Naive B cell (primary cell): ENCODE data around the gene FMNL2. TPM values are rescaled to one million over a fixed set of nuclear protein-coding genes. Genes with fewer than 3 reads are reported as not detected.
A peak's percentile ranks its signal among the peaks of the same experiment; 100 is the strongest.

ENCODE experiments used
- ATAC-seq, 2 donors: fragments of 150-1000 bp; cut with Tn5 transposase; 2 replicates each; pipeline ENCODE4 v1.10.0; 2021; ENCODE audit warnings: low read depth in 2 of 2, mild to moderate bottlenecking in 2 of 2, moderate library complexity in 2 of 2
- DNase-seq: peaks from one replicate; pipeline ENCODE4 v3.0.0; 2022
- H3K27ac Mint-ChIP-seq, 6 donors: one replicate each; pipeline ENCODE4 v1.8.0; 2020 to 2022; ENCODE audit warnings: mild to moderate bottlenecking in 6 of 6, mixed read lengths in 6 of 6, moderate library complexity in 5 of 6, inconsistent platforms in 2 of 6
- H3K27me3 Mint-ChIP-seq, 3 donors: one replicate each; pipeline ENCODE4 v1.8.0; 2021 to 2022; ENCODE audit warnings: mixed read lengths in 3 of 3, mild to moderate bottlenecking in 1 of 3
- H3K36me3 Mint-ChIP-seq, 2 donors: one replicate each; pipeline ENCODE4 v1.8.0; 2020 to 2022; ENCODE audit warnings: mixed read lengths in 2 of 2, inconsistent platforms in 1 of 2, mild to moderate bottlenecking in 1 of 2
- H3K4me1 Mint-ChIP-seq, 3 donors: one replicate each; pipeline ENCODE4 v1.8.0; 2020 to 2022; ENCODE audit warnings: mixed read lengths in 3 of 3, inconsistent platforms in 1 of 3, mild to moderate bottlenecking in 1 of 3, moderate library complexity in 1 of 3
- H3K4me3 Mint-ChIP-seq, 8 donors: one replicate each; pipeline ENCODE4 v1.8.0; 2020 to 2022; ENCODE audit warnings: mild to moderate bottlenecking in 8 of 8, mixed read lengths in 8 of 8, moderate library complexity in 8 of 8, inconsistent platforms in 2 of 8
- H3K9me3 Mint-ChIP-seq, 7 donors: one replicate each; pipeline ENCODE4 v1.8.0; 2020 to 2022; ENCODE audit warnings: mixed read lengths in 7 of 7, mild to moderate bottlenecking in 5 of 7, inconsistent platforms in 2 of 7, moderate library complexity in 1 of 7
- polyA plus RNA-seq, 6 donors: library from polyadenylated mRNA; unstranded; fragments of 300-500 nt; fragmentation: Illumina TruSeq; gene quantifications; one replicate each; pipeline ENCODE4 v1.2.3, GENCODE V29; 2021; ENCODE audit warnings: low read depth in 6 of 6

FMNL2 gene
- polyA plus RNA-seq, 6 donors from 2014 or later = 0.08 to 1.4 (median 0.61) TPM

DNA sequence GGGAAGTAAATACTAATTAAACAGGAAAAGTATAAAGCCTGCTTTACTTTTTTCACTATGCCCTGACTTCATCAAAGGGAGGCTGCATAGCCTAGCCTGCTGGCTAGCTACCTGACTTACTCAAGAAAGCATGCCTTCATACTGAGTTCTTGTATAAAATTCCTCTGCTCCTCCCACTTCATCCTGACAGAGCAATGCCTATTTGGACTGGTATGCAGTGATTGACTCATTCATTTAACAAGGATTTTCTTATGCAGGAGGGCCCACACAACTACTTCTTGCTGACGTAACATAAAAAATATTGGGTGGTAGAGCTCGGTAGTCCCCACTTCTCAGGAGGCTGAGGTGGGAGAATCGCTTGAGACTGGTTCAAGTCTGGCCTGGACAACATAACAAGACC lies 311.8 kb downstream of the FMNL2 start:
- no peaks in the 10 kb centered on the region for H3K9me3 Mint-ChIP-seq
- no peaks in the 10 kb centered on the region for H3K4me1 Mint-ChIP-seq
- H3K36me3 Mint-ChIP-seq = no peaks in the 10 kb centered on the region
- peak overlapping the region in 3 of 6 donors; percentile 3 to 81 (median 77) for H3K27ac Mint-ChIP-seq
- ATAC-seq (no peak), DNase-seq (no peak)
- H3K4me3 Mint-ChIP-seq = no peak overlapping the region
- H3K27me3 Mint-ChIP-seq = no peaks in the 10 kb centered on the region

DNA sequence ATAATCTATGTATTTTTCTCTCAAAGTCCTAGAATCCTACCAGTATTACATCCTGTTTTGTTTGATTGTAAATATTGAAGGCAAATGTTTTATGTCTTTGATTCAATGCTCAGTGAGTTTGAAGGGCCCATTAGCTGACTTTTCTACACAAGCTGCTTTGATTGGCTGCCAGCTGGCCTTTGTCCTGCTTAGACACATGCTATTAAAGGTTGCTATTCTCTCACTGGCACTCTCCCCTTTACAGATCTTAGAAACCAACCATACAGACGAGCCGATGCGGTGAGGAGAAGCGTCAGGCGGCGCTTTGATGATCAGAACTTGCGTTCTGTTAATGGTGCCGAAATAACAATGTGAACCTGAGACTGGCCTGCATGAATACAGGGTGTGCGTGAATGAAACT lies 312.6 kb downstream of the FMNL2 start:
- DNase-seq (no peak), ATAC-seq (no peak)
- H3K36me3 Mint-ChIP-seq = no peaks in the 10 kb centered on the region
- no peaks in the 10 kb centered on the region for H3K9me3 Mint-ChIP-seq
- H3K4me3 Mint-ChIP-seq = no peak overlapping the region
- peak overlapping the region in 2 of 6 donors; percentile 3 to 68 for H3K27ac Mint-ChIP-seq
- H3K27me3 Mint-ChIP-seq = no peaks in the 10 kb centered on the region
- no peaks in the 10 kb centered on the region for H3K4me1 Mint-ChIP-seq

GRCh38 chr2:152648336-152648735 lies 313.4 kb downstream of the FMNL2 start:
- no peaks in the 10 kb centered on the region for H3K27me3 Mint-ChIP-seq
- ATAC-seq (peak in 1 of 2 donors; percentile 23), DNase-seq (no peak)
- no peaks in the 10 kb centered on the region for H3K36me3 Mint-ChIP-seq
- no peaks in the 10 kb centered on the region for H3K9me3 Mint-ChIP-seq
- no peak overlapping the region for H3K4me3 Mint-ChIP-seq
- H3K4me1 Mint-ChIP-seq = no peaks in the 10 kb centered on the region
- H3K27ac Mint-ChIP-seq = peak overlapping the region in 1 of 6 donors; percentile 68

- H3K36me3 Mint-ChIP-seq = peaks cover 0 to 5% of the 10 kb centered on the region in 2 donors
- DNase-seq = no peak
Measured at GRCh38 chr2:152649997-152650396, 315.0 kb downstream of the FMNL2 start.

DNA sequence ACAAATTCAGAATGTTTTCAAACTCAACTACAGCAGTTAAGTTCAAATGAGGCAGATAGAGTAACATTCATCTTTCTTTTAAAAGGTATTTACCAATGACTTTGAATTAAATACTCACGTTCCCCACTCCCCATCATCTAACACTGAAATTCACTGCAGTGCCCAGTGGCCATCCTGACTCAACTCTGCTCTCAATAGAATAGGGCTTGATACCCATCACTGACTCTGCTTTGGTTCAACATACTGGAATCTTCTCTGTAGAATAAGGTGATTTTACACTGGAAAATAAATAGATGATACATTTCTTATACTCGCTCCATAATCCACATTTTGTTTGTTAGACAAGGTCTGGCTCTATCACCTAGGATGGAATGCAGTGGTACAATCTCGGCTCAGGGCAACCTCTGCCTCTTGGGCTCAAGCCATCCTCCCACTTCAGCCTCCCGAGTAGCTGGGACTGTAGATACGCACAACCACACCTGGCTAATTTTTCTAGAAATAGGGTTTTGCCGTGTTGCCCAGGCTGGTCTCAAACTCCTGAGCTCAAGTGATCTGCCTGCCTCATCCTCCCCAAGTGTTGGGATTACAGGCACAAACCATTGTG lies 315.9 kb downstream of the FMNL2 start:
- Mint-ChIP-seq H3K4me3 (no peak overlapping the region), H3K4me1 (no peaks in the 10 kb centered on the region), H3K36me3 (peaks cover 0 to 8% of the 10 kb centered on the region in 2 donors), H3K9me3 (no peaks in the 10 kb centered on the region), H3K27me3 (no peaks in the 10 kb centered on the region), H3K27ac (peak overlapping the region in 4 of 6 donors; percentile 21 to 69 (median 56))
- DNase-seq = no peak
- ATAC-seq = no peak

More at GRCh38 chr2:152649997-152650396, 315.0 kb downstream of the FMNL2 start:
- ATAC-seq = no peak
- Mint-ChIP-seq H3K4me1 (no peaks in the 10 kb centered on the region), H3K9me3 (no peaks in the 10 kb centered on the region), H3K27me3 (no peaks in the 10 kb centered on the region), H3K27ac (peak overlapping the region in 1 of 6 donors; percentile 84), H3K4me3 (no peak overlapping the region)

- Mint-ChIP-seq H3K4me1 (no peaks in the 10 kb centered on the region), H3K9me3 (no peaks in the 10 kb centered on the region), H3K4me3 (no peak overlapping the region), H3K27ac (peak overlapping the region in 2 of 6 donors; percentile 18 to 83), H3K36me3 (peaks cover 0 to 10% of the 10 kb centered on the region in 2 donors), H3K27me3 (no peaks in the 10 kb centered on the region)
- ATAC-seq (no peak), DNase-seq (no peak)
Measured at GRCh38 chr2:152651834-152652233, 316.9 kb downstream of the FMNL2 start.

DNA sequence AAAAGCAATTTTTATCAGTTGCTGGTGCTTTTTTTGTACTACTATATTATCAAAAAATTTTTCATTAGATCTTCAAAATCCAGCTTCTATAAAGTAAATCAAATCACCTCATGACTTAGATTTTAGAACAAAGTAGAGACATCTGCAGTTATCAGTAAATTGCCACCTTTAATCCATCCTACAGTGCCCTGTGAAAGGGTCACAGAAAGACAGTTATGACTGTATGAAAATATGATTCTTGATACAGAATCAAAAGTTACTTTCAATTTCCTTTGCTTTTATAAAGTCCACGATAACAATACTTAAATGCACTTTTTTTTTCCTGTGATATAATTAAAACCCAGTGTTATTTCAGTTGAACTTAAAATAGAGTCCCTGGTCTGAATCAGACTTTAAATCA lies 320.9 kb downstream of the FMNL2 start:
- no peaks in the 10 kb centered on the region for H3K27me3 Mint-ChIP-seq
- DNase-seq (no peak), ATAC-seq (no peak)
- no peaks in the 10 kb centered on the region for H3K9me3 Mint-ChIP-seq
- no peak overlapping the region for H3K27ac Mint-ChIP-seq
- H3K4me1 Mint-ChIP-seq = no peaks in the 10 kb centered on the region
- peaks cover 0 to 26% of the 10 kb centered on the region in 2 donors for H3K36me3 Mint-ChIP-seq
- H3K4me3 Mint-ChIP-seq = no peak overlapping the region

DNA sequence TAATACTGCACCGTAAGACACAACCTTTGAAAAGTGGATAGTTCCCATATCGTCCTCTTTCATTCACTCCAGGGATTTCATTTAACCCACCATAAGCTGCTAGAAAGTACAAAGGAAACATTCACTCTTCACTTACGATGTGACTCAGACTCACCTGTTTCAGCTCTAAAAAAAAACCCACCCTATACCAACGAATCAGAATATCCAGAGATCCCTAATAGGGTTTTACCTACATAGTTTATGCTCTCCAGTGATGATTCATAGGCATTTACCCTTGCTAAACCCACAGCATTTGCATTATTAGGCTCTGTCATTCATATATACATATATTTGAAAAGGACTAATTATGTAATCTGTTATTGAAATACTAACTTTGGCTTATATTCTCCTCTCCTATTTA lies 322.1 kb downstream of the FMNL2 start:
- no peak for ATAC-seq
- Mint-ChIP-seq H3K27ac (peak overlapping the region in 2 of 6 donors; percentile 23 to 66), H3K9me3 (no peaks in the 10 kb centered on the region), H3K36me3 (peaks cover 0 to 29% of the 10 kb centered on the region in 2 donors), H3K4me3 (no peak overlapping the region), H3K27me3 (no peaks in the 10 kb centered on the region), H3K4me1 (no peaks in the 10 kb centered on the region)
- DNase-seq = no peak

- ATAC-seq = no peak
Measured at GRCh38 chr2:152658221-152658620, 323.2 kb downstream of the FMNL2 start.

DNA sequence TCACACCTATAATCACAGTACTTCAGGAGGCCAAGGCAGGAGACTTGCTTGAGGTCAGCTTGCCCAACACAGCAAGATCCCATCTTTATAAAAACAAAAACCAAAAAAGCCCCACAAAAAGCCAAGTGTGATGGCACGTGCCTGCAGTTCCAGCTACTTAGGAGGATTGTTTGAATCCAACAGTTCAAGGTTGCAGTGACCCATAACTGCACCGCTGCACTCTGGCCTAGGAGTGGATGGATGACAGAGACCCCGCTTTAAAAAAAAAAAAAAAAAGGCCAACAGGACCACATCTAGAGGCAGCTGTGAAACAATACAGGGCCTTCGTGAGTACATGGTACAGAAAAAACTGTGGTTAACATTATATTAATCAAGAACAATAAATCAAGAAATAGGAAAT lies 326.1 kb downstream of the FMNL2 start:
- ATAC-seq (no peak), DNase-seq (no peak)
- no peak overlapping the region for H3K4me3 Mint-ChIP-seq
- H3K36me3 Mint-ChIP-seq = peaks cover 17 to 26% of the 10 kb centered on the region in 2 donors
- no peak overlapping the region for H3K27ac Mint-ChIP-seq
- no peaks in the 10 kb centered on the region for H3K4me1 Mint-ChIP-seq
- H3K27me3 Mint-ChIP-seq = no peaks in the 10 kb centered on the region
- no peaks in the 10 kb centered on the region for H3K9me3 Mint-ChIP-seq

More at GRCh38 chr2:152658221-152658620, 323.2 kb downstream of the FMNL2 start:
- Mint-ChIP-seq H3K4me1 (no peaks in the 10 kb centered on the region), H3K27me3 (no peaks in the 10 kb centered on the region), H3K27ac (no peak overlapping the region), H3K36me3 (peaks cover 0 to 31% of the 10 kb centered on the region in 2 donors), H3K4me3 (no peak overlapping the region), H3K9me3 (no peaks in the 10 kb centered on the region)
- no peak for DNase-seq

GRCh38 chr2:152664725-152665124 lies 329.8 kb downstream of the FMNL2 start:
- no peaks in the 10 kb centered on the region for H3K9me3 Mint-ChIP-seq
- H3K4me3 Mint-ChIP-seq = no peak overlapping the region
- peak overlapping the region in 1 of 6 donors; percentile 27 for H3K27ac Mint-ChIP-seq
- peaks cover 34 to 35% of the 10 kb centered on the region in 2 donors for H3K36me3 Mint-ChIP-seq
- no peaks in the 10 kb centered on the region for H3K4me1 Mint-ChIP-seq
- no peak for ATAC-seq
- DNase-seq = no peak
- no peaks in the 10 kb centered on the region for H3K27me3 Mint-ChIP-seq

GRCh38 chr2:152674334-152674733 lies 339.4 kb downstream of the FMNL2 start:
- Mint-ChIP-seq H3K27ac (peak overlapping the region in 4 of 6 donors; percentile 18 to 64 (median 42)), H3K4me3 (no peak overlapping the region), H3K4me1 (no peaks in the 10 kb centered on the region), H3K36me3 (peaks cover 9 to 36% of the 10 kb centered on the region in 2 donors), H3K9me3 (no peaks in the 10 kb centered on the region), H3K27me3 (no peaks in the 10 kb centered on the region)
- ATAC-seq = no peak
- no peak for DNase-seq

DNA sequence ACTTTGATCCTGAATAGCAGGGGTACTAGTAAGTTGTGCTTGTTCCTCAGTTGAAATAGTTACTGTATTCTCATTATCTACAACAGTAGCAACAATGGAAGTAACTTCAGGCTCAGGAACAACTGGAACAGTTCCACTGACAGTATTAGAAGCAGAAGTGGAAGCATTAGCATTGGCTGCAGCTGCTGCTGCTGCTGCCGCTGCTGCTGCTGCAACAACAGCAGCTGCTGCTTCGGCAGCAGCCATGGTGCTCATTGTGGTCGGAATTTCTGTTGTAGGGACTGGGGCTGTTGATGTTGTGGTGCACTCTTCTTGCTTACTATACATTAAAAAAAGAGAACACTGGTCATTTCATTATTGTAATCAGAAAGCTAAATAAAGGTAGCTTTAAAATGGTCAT lies 341.5 kb downstream of the FMNL2 start:
- peaks cover 13 to 27% of the 10 kb centered on the region in 2 donors for H3K36me3 Mint-ChIP-seq
- no peak for DNase-seq
- H3K9me3 Mint-ChIP-seq = no peaks in the 10 kb centered on the region
- H3K4me3 Mint-ChIP-seq = no peak overlapping the region
- no peaks in the 10 kb centered on the region for H3K4me1 Mint-ChIP-seq
- no peak for ATAC-seq
- H3K27me3 Mint-ChIP-seq = no peaks in the 10 kb centered on the region
- no peak overlapping the region for H3K27ac Mint-ChIP-seq

DNA sequence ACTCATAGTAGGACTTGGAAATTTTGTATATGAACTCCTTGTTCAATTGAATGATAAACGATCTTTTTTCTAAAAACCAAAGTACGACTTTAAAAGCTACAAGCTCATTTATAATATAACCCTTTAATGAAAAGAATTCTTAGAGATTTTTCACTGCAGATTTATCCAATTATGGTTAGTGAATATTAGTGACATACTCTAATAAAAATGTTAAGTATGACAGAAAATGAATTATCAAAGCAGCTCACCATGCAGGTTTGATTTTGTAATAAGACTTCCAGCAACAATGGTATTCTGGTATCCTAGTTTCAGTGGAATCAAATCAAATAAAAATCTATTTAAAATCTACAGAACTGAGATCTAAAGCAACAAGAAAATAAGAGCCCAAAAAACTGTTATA lies 343.8 kb downstream of the FMNL2 start:
- H3K36me3 Mint-ChIP-seq = peaks cover 13 to 18% of the 10 kb centered on the region in 2 donors
- ATAC-seq (no peak), DNase-seq (no peak)
- H3K4me1 Mint-ChIP-seq = peaks cover 0 to 11% (median 4%) of the 10 kb centered on the region in 3 donors
- H3K9me3 Mint-ChIP-seq = no peaks in the 10 kb centered on the region
- no peaks in the 10 kb centered on the region for H3K27me3 Mint-ChIP-seq
- no peak overlapping the region for H3K27ac Mint-ChIP-seq
- no peak overlapping the region for H3K4me3 Mint-ChIP-seq
